GM21825 (cell line): ENCODE data around the gene WDR54.
"Not testable (repeated sequence)": the region's sequence is repeated elsewhere in the genome, so short reads cannot be mapped to it uniquely, and the experiment has no call there.

Source experiments
- ATAC-seq: cut with Tn5 transposase; IDR thresholded peaks from one replicate; pipeline ENCODE4 v1.9.1; 2021; ENCODE audit warnings: mild to moderate bottlenecking, moderate library complexity; ENCODE audit not compliant: unreplicated experiment

Gene WDR54

DNA sequence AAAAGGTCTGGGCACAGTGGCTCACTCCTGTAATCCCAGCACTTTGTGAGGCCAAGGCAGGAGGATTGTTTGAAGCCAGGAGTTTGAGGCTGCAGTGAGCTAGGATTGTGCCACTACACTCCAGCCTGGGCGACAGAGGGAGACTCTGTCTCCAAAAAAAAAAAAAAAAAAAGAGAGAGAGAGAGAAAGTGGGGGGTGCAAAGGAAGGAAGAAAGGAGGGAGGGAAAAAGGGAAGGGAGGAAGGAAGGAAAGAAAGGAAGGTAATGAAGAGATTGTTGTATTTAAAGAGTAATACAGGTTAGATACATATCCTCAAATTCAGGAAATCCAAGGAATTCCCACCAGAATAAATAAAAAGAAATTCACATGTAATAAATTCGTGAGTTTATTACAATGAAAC, 19.6 kb upstream of the WDR54 start:
- no peak for ATAC-seq

DNA sequence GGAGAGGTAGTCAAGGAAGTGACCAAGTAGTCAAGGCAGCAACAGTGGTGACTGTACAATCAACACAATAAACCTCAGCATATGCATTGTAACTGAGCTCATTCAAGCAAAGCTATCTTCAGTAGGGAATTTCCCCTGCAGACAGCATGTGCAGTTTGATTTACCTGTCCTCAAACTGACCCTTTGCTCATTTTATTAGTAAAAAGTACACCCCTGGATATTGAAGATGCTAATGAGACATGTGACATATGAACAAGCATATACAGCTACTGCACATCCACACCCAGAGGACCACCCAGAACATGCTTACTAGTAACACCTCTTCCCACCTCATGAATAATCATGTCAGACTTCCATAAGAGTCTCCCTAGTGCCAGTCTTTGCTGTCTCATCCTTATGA, 15.5 kb upstream of the WDR54 start:
- no peak for ATAC-seq

DNA sequence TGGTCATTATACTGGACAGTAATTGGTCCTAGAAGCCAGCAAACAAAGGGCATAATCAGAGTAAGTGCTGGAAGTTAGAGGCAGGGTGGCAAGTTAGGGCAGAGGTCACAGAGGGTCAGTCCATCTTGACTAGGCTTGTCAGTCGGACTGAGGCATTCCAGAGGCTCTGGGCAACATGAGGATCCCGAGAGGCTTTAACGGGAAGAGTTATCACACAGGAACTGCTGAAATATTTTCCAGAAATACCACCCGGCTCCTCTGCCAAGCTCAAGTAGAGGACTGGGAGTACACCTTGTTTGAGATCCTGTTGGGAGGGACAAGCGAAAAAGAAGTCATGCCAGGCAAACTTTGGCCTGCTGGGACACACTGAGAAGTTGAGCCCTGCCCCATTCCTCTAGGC, 13.8 kb upstream of the WDR54 start:
- no peak for ATAC-seq

DNA sequence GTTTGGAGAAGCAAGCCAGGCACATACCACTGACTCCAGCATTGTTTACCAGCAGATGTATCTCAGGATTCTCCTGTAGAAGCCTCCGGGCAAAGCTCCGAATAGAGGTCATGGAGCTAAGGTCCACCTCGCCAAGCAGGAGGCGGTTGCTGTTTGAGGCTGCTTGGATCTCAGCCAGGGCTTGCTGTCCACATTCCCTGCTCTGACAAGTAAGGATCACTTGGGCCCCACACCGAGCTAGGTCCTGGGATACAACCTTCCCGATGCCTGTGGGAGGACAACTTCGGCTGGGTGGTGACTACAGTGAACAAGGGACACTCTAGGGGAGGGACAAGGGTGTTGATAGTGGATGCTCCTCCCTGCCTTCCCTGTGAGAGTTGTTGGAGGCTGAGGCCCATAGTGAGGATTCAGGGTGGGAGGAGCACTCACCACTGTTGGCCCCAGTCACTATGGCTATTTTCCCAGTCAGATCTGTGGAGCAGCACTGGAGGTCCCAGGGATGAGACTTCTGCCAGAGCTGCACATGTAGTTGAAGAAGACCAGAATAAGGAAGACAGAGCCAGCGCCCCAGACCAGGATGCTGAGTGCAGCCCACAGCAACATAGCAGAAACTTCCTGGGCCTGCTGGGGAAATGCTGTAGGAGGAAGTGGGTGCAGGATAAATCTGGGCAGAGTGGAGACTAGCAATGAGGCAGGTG, 8.4 kb upstream of the WDR54 start:
- ATAC-seq, result no peak

DNA sequence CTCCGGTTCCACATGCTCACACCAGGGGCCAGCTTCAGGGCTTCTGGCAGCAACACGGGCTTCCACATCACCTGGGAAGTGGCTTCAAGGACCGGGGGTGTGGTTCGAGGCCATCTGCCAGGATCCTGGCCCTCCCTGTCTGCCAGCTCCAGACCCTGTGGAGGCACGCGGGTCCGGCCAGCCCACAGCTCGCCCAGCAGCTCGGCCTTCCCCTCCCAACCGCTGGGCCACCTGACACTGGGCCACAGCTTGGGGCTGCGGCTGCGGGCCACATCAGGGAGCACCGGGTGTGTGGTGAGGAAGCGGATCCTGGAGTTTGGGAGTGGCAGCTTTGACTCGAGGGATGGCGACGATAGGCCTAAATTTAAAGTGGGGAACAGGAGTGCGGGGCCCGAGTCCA, 7.1 kb upstream of the WDR54 start:
- ATAC-seq, result no peak

DNA sequence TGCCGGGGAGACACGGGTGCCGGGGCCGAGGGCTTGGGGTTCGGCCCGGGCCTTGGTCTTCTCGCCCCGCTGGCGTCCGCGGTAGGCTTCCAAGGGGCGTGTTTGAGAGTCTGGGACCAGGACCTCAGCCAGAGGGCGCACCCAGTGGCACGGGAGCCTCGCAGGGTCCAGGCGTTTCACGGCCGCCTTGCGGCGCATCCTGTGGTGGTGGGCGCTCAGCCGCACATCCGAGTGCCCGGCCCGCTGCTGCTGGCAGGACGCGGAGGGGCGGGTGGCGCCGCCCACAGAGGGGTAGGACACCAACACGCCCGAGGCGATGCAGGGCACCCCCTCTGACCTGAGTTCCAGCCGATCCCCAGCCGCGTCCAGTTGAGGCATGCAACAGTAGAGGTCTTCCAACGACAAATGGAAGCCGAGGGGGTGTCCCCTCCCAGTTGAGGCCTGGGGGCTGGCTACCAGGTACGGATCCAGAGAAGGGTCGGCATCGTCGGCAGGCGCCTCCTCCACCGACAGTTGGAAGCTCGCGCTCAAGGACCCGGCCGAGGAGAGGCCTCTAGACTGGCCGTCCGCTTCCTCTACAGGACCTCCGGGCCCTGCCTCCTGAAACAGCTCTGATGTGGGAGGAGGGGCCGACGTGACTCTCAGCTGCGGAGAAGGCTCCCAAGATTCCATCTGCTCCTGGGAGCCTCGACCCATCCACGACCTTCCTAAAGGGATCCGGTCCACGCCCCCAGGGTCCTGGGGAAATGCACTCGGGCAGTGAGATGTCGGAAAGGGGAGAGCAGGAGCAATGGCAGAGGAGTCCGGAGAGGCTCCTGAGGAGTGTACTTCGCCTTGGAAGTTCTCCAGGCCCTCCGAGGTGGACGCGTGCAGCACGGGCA, 6.4 kb upstream of the WDR54 start:
- ATAC-seq, result peak; percentile 42

DNA sequence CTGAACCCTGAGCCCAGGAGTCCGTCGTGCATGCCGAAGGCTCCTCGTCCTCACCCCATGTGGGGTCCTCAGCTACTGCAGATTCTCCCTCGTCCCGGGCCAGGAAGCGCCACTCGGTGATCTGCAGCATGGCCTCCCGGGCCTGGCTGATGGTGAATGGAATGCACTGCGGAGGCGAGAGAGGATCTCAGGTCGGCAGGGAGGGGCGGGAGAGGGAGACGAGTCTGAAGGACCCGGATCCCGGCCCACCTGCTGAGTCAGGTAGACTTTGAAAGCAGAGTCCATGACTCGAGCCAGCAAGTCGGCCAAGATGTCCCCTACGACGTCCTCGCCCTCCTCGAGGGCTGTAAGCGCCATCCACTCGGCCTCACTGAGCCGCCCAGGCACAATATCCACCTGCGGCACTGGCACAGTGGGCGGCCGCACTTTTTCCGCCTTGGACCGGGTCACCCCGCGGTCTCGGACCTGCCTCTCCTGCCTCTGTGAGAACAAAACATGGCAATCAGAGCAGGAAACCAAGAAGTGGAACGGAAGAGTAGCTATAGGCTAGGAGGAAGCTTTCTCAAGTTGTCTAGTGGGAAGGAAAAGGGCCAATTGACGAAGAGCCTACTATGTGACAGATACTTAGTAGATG, 5.7 kb upstream of the WDR54 start:
- no peak for ATAC-seq

DNA sequence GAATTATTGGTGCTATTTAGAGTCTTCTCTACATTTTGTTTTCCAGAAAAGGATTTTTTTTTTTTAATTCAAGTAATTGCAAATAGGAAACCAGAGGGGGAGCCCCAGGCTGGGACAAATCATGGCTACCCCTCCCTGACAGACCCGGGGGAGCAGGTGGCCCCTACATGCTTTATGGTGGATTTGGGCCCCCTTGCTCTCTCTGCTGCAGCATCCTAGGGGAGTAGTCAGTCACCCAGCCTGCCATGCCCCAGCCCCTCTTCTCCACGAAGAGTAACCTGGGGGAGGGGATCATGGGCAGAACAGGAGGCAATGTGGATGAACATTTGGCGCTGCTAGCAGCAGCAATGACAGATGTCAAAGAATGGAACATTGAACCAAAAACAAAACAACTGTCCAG, 4.8 kb upstream of the WDR54 start:
- ATAC-seq, result no peak

DNA sequence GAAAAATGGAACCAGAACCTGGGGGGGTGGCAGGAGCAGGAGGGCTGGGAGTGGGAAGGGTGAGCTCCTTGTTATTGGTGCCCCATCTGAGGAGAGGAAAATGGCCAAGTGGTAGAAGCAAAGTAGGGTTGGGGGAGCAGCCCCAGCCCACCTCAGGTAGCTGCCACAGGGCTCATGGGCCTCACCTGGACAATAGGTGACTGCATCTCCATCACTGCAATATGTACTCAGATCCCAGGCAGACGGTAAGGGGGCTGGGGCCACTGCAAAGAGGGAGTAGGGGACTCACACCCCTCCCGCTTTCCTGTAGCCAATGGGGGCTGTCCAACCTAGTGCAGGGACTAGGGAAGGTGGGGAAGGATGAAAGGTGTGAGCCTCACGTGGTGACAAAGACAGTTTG, 4.3 kb upstream of the WDR54 start:
- no peak for ATAC-seq

DNA sequence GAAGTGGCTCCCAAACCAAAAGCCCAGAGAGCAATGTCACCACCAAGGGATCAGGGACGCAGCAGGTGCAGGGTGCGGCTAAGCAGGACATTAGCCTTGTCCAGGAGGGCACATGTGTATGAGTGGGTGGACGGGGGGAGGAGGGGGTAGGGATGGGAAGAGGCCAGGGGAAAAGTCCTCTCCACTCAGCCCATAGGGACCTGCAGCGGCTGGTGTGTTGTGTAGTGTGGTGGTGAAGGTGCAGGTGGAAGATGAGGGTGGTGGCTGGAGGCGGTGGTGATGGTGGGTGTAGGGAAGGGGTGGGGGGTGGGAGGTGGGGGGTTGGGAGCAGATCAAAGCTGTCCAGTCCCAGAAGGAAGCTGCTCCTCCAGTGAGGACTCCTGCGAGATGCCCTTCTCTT, 3.8 kb upstream of the WDR54 start:
- no peak for ATAC-seq

DNA sequence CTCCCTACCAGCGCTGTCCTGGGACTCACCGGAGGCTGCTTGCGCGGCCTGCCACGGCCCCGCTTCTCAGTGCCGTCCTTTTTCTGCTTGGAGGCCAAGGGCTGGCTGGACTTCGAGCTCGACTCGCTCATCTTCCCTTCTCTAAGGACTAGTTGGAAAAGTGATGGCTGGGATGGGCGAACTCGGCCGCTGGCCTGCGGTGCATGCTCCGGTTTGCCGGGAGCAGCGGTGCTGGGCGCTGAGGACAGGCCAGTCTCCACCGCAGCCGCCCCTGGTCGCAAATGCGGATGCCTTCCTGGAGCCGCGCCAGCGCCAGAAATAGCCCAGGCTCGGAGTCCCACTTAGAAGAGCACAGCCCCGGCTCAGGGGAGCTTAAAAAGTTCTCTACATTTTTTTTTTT, 3.2 kb upstream of the WDR54 start:
- no peak for ATAC-seq

DNA sequence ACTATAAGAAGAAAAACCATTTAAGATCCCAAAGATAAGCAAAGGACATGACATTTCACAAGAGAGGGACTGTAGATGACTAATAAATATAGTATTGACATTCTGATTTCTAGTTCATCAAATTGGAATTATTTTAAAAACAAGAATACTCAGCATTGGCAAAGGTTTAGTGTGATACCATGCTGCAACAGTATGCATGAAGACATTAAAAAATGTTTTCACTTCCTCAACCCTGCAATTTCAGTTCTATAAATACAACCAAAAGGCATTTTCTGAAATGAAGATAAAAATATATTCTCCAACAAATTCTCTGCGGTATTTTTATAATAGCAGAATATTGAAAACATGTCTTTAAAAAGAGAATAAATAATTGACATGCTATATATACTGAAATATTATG, 2.2 kb upstream of the WDR54 start:
- ATAC-seq, result no peak

DNA sequence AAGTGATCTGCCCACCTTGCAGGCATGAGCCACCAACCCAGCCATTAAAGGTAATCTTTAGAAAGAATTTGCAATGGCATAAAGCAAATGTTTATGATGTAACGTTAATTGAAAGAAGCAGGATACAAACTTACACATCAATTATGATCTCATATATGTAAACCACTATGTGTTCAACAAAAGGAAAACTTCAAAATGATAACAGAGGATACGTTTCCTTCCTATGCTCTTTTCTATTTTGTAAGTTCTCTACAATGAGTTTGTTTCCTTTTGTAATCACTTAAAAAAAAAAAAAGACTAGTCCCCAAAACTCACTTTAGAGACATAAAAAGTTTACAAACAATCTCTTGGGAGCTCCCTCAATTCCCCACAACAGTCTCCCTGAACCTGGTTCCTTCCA, 1.5 kb upstream of the WDR54 start:
- no peak for ATAC-seq

DNA sequence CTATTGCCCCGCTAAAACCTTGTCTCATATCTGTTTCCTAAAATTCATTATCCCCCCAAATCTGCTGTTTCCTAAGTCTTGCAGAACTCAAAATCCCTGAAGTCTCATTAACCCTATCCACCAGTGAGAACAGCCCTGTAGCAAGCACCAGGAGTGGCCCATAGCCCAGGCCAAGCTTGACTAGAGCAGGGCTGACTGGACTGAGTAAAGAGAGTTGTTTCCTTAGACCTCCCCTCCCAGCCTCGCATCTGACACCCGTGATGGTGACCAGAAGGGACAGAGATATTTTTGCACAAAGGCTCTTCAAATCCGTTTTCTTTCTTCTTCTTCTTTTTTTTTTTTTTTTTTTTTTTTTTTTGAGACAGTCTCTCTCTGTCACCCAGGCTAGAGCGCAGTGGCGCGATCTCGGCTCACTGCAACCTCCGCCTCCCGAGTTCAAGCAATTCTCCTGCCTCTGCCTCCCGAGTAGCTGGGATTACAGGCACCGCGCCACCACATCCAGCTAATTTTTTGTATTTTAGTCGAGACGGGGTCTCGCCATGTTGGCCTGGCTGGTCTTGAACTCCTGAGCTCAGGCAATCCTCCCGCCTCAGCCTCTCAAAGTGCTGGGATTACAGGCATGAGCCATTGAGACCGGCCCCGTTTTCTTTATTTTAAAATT, 957 bp upstream of the WDR54 start:
- ATAC-seq, result not testable (repeated sequence)

DNA sequence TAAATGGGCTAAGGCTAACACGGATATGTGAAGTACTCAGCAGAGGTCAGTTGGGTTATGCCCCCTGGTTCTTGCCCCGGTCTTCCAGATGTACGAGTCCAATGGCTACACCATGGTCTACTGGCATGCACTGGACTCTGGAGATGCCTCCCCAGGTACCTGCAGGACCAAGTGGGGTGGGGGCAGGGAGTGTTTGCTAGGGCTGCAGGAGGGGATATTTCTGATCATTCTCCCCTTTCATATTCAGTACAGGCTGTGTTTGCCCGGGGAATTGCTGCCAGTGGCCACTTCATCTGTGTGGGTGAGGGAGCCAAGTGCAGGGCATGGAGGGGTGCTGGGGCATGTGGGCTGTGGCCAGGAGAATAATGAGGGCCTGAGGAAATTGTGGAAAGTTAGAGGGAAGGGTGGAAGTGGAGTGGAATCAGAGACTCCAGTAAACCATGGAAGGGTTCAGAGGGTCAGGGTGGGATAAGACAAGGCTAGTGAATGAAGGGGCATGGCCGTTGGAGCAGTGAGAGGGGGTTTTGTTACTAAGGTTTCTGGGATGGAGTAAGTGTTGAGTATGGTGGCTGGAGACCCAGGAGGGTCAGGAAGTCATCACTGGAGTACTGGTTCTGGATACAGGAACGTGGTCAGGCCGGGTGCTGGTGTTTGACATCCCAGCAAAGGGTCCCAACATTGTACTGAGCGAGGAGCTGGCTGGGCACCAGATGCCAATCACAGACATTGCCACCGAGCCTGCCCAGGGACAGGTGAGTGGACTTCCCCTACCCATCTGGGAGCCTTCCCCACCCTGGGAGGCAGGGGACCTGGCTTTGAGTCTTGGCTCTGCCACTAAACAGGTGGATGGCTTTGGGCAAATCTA, 1.9 kb downstream of the WDR54 start:
- no peak for ATAC-seq

DNA sequence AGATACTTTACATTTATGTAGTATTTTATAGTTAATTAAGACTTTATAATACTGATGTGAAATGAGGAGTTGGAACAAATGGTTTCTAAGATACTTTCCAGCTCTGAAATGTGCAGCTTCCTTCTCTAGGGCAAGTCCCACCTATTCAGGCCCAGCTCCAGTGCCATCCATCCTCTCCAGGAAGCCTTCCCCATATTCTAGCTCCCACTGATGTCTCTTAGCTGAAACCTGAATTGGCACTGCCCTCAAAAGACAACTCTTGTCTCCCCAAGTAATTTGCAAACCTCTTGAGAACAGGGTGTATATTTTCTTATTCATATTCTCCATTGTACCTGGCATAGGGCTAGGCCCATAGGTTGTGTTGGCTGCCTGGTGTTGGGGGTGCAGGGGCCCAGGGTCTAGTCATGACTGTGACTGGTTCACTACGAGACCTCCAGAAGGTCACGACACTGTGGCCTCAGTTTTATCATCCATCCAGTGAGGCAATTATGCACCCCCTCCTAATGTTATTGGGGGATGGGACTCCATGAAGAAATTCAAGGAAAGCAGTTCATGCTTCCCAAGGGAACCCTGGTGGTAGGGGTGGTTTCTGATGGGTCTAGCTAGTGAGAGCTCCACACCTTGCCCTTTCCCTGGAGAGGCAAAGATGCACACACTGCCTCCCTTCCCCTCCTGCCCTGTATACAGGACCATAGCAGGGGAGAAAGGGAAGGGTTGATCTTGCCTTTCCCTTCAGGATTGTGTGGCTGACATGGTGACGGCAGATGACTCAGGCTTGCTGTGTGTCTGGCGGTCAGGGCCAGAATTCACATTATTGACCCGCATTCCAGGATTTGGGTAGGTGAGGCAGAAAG, 2.8 kb downstream of the WDR54 start:
- ATAC-seq, result no peak

DNA sequence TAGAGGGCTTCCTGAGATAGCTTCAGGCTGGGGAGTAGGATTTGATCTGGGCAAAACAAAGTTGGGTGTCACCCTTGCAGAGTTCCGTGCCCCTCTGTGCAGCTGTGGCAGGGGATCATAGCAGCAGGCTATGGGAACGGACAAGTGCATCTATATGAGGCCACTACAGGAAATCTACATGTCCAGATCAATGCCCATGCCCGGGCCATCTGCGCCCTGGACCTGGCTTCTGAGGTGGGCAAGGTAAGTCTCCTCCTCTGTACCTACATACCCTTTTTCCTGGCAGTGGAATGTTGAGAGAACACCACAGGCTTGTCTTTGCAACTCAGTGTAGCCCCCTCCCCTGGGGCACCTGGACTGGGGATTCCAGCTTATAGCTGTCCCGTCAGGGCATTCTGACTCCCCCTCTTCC, 3.5 kb downstream of the WDR54 start:
- ATAC-seq, result no peak

DNA sequence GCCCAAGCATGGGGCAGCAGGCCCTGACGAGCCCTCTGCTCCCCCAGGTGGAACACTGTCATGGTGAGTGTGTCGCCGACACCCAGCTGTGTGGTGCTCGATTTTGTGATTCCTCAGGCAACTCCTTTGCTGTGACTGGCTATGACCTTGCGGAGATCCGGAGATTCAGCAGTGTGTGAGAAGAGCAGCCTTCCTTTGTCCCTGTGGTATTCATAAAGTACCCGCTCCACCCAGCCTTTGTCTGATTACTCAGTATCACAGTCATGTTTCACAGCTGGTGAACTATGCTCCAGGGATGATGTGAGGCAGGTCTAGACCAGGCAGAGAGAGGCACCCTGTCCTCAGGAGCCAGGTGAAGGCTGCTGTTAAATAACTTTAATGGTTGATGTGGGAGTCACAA, 4.0 kb downstream of the WDR54 start:
- ATAC-seq, result no peak

DNA sequence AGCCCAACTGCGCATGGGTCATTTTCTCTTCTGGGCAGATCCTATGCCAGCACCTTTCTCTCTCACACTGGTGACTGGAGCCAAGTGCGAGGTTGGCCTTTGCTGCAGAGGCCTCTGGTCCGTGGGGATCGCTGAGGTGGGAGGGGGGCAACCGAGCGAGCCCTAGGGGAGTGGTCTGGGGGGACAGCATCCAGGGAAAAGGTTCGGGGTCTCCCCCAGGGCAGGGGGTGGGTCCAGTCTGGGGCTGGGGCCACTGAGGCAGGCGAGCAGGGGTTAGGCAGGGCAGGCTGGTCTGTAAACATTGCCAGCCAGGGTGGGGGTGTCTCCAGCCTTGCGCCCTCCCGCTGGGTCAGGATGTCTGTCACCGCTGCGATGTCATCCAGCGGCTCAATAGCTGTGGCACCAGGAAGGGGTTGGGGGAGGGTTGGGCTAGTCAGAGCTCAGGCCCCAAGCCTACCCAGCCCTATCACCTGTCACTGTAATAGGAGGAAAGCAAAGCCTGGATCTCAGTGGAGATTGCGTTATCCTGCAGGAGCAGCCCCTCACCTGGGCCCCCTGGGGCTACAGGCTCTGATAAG, 4.7 kb downstream of the WDR54 start:
- ATAC-seq, result no peak
